Endothelial cell of umbilical vein (primary cell): Measurements from ENCODE around the gene IQCE. TPM values are rescaled to one million over a fixed set of nuclear protein-coding genes. Genes with fewer than 3 reads are reported as not detected.

Experiments used
- BruUV-seq: library from RNA; stranded (reverse); fragments of 400-500 nt; replicated peaks from 2 replicates; lab custom pipeline; 2021; lab: Mats Ljungman, UMichigan
- CTCF ChIA-PET: fragments of 300-600, 350-600 bp; sonication (Branson Sonifier 250); formaldehyde crosslinking; loops from one replicate; lab custom pipeline; 2021; ENCODE audit warnings: antibody characterized with exemption, inconsistent platforms; lab: Charles Lee
- POLR2A ChIA-PET: fragments of 300-600, 350-600 bp; sonication (Branson Sonifier 250); formaldehyde crosslinking; loops from one replicate; lab custom pipeline; 2021; ENCODE audit warnings: antibody characterized with exemption, inconsistent platforms; lab: Charles Lee
- DNase-seq: peaks from one replicate; pipeline ENCODE4 v3.0.0-alpha.2; 2011; ENCODE audit warnings: low read depth, low spot score
- FAIRE-seq: peaks from 2 replicates; lab custom pipeline; 2011; peaks lifted over from hg19 to GRCh38; lab: Jason Lieb, UNC
- H2AFZ ChIP-seq: 2 replicates; pipeline ENCODE4 v1.6.0; 2012; ENCODE audit warnings: low read depth, low read length, control low read depth, inconsistent platforms
- H3K27ac ChIP-seq: 2 replicates; pipeline ENCODE4 v1.5.1; 2011; ENCODE audit warnings: low read depth, mild to moderate bottlenecking, control low read depth, low read length, moderate library complexity; ENCODE audit not compliant: insufficient read depth
- H3K27me3 ChIP-seq, 2 experiments: 2 replicates each; pipeline versions ENCODE4 v1.6.0 to v1.6.1; 2011; ENCODE audit warnings: low read length in 2 of 2, mixed read lengths in 1 of 2; ENCODE audit not compliant: control insufficient read depth in 2 of 2, insufficient read depth in 2 of 2
- H3K36me3 ChIP-seq, 2 experiments: 2 replicates in 1 of 2; 3 replicates in 1 of 2; pipeline ENCODE4 v1.5.1; 2011; ENCODE audit warnings: low read length in 2 of 2, mild to moderate bottlenecking in 1 of 2, moderate library complexity in 1 of 2; ENCODE audit not compliant: control insufficient read depth in 2 of 2, insufficient read depth in 2 of 2; ENCODE audit errors: extremely low read depth in 1 of 2
- H3K4me1 ChIP-seq: 3 replicates; pipeline ENCODE4 v1.5.1; 2011; ENCODE audit warnings: mild to moderate bottlenecking, low read length; ENCODE audit not compliant: control insufficient read depth, insufficient read depth; ENCODE audit errors: extremely low read depth
- H3K4me2 ChIP-seq: 2 replicates; pipeline ENCODE4 v1.6.1; 2011; ENCODE audit warnings: low read length, control low read depth, mixed read lengths; ENCODE audit not compliant: insufficient read depth
- H3K4me3 ChIP-seq, 3 experiments: fragments of 200-600 bp in 1 of 3; sonication (generic), shearing (Covaris generic) in 1 of 3; replicated peaks in 1 of 3; 2 replicates each; pipeline ENCODE4 v1.5.1; 2011 to 2016; ENCODE audit warnings: control low read depth in 3 of 3, low read length in 3 of 3, mild to moderate bottlenecking in 2 of 3, inconsistent platforms in 1 of 3, low read depth in 1 of 3, moderate library complexity in 1 of 3; ENCODE audit not compliant: insufficient read depth in 1 of 3
- H3K79me2 ChIP-seq: 2 replicates; pipeline ENCODE4 v1.6.0; 2012; ENCODE audit warnings: low read length, inconsistent platforms; ENCODE audit not compliant: control insufficient read depth, insufficient read depth
- H3K9ac ChIP-seq: replicated peaks from 2 replicates; pipeline ENCODE3; 2011; ENCODE audit warnings: low read length, control low read depth; ENCODE audit not compliant: insufficient read depth; ENCODE audit errors: extremely low read depth
- H3K9me1 ChIP-seq: replicated peaks from 3 replicates; pipeline ENCODE4 v1.6.0; 2011; ENCODE audit warnings: mild to moderate bottlenecking, low read length; ENCODE audit not compliant: control insufficient read depth, insufficient read depth; ENCODE audit errors: extremely low read depth
- H3K9me3 ChIP-seq: replicated peaks from 2 replicates; pipeline ENCODE4 v1.5.1; 2012; ENCODE audit warnings: low read length, inconsistent platforms; ENCODE audit not compliant: control insufficient read depth, insufficient read depth
- H4K20me1 ChIP-seq: replicated peaks from 2 replicates; pipeline ENCODE3; 2011; ENCODE audit warnings: mild to moderate bottlenecking, low read length; ENCODE audit not compliant: control insufficient read depth, insufficient read depth; ENCODE audit errors: extremely low read depth
- EZH2 ChIP-seq: IDR thresholded peaks from 2 replicates; pipeline ENCODE4 v1.6.1; 2012; ENCODE audit warnings: borderline replicate concordance, low read depth, mild to moderate bottlenecking, moderate library complexity, low read length, inconsistent platforms; ENCODE audit not compliant: severe bottlenecking
- FOS ChIP-seq: IDR thresholded peaks from 2 replicates; pipeline ENCODE4 v1.6.1; 2011; ENCODE audit warnings: mild to moderate bottlenecking, low read length, moderate library complexity, borderline replicate concordance; ENCODE audit not compliant: insufficient read depth
- GATA2 ChIP-seq: IDR thresholded peaks from 2 replicates; pipeline ENCODE4 v1.7.0; 2011; ENCODE audit warnings: low read depth, mild to moderate bottlenecking, moderate library complexity, mixed read lengths, low read length; ENCODE audit not compliant: insufficient read length, insufficient read depth
- JUN ChIP-seq: IDR thresholded peaks from 2 replicates; pipeline ENCODE4 v1.6.1; 2011; ENCODE audit warnings: borderline replicate concordance, low read depth; ENCODE audit not compliant: insufficient read length, insufficient read depth
- MYC ChIP-seq: IDR thresholded peaks from one replicate; pipeline ENCODE4 v1.6.1; 2011; ENCODE audit warnings: mild to moderate bottlenecking, low read depth, low read length
- POLR2A ChIP-seq: IDR thresholded peaks from 2 replicates; pipeline ENCODE4 v1.6.1; 2012; ENCODE audit warnings: low read depth, mild to moderate bottlenecking, control low read depth, low read length
- POLR2AphosphoS5 ChIP-seq: IDR thresholded peaks from 2 replicates; pipeline ENCODE4 v1.6.1; 2012; ENCODE audit warnings: low read depth, mild to moderate bottlenecking, control low read depth, low read length, moderate library complexity; ENCODE audit not compliant: insufficient read depth
- dilution Hi-C: fragments of 300-500 bp; cut with MboI; formaldehyde crosslinking; loops from one replicate; pipeline ENCODE4 v1.15.0; 2019; ENCODE audit warnings: low sequenced_read_pairs; ENCODE audit not compliant: extremely low pct_ligation_motif_present
- intact Hi-C: fragments of 100-400 bp; cut with micrococcal nuclease; formaldehyde crosslinking; loops from one replicate; pipeline ENCODE4 v1.10.0; 2022
- polyA plus RNA-seq, 4 experiments: library from polyadenylated mRNA; depleted of rRNA in 3 of 4; stranded (reverse) in 3 of 4; unstranded in 1 of 4; fragments of >200 nt; gene quantifications; 2 replicates each; pipeline versions ENCODE4 v1.2.1 to v1.2.3, GENCODE V29; 2011 to 2012; ENCODE audit warnings: missing spikeins in 1 of 4
- total RNA-seq: library from RNA; stranded (reverse); gene quantifications from 2 replicates; pipeline ENCODE4 v1.2.3, GENCODE V29; 2021
- TF ChIP-seq, protein P1 (sequence below), 2 donors: IDR thresholded peaks; 1 replicate in 1 of 2; 2 replicates in 1 of 2; pipeline ENCODE4 v1.5.1; 2011; ENCODE audit warnings: low read length in 2 of 2, mild to moderate bottlenecking in 2 of 2, moderate library complexity in 2 of 2, control low read depth in 1 of 2, inconsistent platforms in 1 of 2, low read depth in 1 of 2; ENCODE audit not compliant: insufficient read depth in 1 of 2; ENCODE audit errors: extremely low read depth in 1 of 2

The IQCE gene
- total and polyA plus RNA-seq, 2 donors (not counting 3 experiments of a cell fraction or from before 2014, with no cell fraction given) = 4.9 to 14.5 TPM

- no TSS peak for BruUV-seq
- DNase-seq = no peak
- H3K9me3 ChIP-seq = no peaks in the 10 kb centered on the region
- H3K36me3 ChIP-seq = peaks cover 0 to 3% of the 10 kb centered on the region in 2 experiments
- no peak for TF ChIP-seq EZH2
- no peak for TF ChIP-seq FOS
- no peak for TF ChIP-seq POLR2AphosphoS5
- TF ChIP-seq, protein P1, sequence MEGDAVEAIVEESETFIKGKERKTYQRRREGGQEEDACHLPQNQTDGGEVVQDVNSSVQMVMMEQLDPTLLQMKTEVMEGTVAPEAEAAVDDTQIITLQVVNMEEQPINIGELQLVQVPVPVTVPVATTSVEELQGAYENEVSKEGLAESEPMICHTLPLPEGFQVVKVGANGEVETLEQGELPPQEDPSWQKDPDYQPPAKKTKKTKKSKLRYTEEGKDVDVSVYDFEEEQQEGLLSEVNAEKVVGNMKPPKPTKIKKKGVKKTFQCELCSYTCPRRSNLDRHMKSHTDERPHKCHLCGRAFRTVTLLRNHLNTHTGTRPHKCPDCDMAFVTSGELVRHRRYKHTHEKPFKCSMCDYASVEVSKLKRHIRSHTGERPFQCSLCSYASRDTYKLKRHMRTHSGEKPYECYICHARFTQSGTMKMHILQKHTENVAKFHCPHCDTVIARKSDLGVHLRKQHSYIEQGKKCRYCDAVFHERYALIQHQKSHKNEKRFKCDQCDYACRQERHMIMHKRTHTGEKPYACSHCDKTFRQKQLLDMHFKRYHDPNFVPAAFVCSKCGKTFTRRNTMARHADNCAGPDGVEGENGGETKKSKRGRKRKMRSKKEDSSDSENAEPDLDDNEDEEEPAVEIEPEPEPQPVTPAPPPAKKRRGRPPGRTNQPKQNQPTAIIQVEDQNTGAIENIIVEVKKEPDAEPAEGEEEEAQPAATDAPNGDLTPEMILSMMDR (IDR thresholded peaks at IDR 0.05; ENCODE audit: extremely low read depth in 1 of 2, insufficient read depth in 1 of 2, low read depth in 1 of 2, low read length in 2 of 2) = no peak
- no peak for TF ChIP-seq GATA2
- TF ChIP-seq MYC = no peak
- no peak for TF ChIP-seq JUN
- TF ChIP-seq POLR2A = no peak
- no peak overlapping the region for H3K4me2 ChIP-seq
- no peaks in the 10 kb centered on the region for H3K79me2 ChIP-seq
- H3K9ac ChIP-seq = no peak overlapping the region
- no peaks in the 10 kb centered on the region for H3K9me1 ChIP-seq
- no peaks in the 10 kb centered on the region for H3K27me3 ChIP-seq
- intact Hi-C loops (no loop called here), dilution Hi-C loops (no loop called here)
- no peak overlapping the region for H3K27ac ChIP-seq
- CTCF ChIA-PET = no interaction called here
- no peak overlapping the region for H3K4me3 ChIP-seq
- no peak overlapping the region for H2AFZ ChIP-seq
- H3K4me1 ChIP-seq = no peaks in the 10 kb centered on the region
- H4K20me1 ChIP-seq = no peaks in the 10 kb centered on the region
- no peak for FAIRE-seq
- POLR2A ChIA-PET = no interaction called here
Measured at GRCh38 chr7:2580636-2581035, 21.9 kb downstream of the IQCE start.
